Testis (tissue), 2 donors: ENCODE data around the gene CAMK2G.

ENCODE experiments used
- POLR2A ChIP-seq: fragments of 450-650 bp; IDR thresholded peaks from one replicate; pipeline ENCODE4 v1.6.1; 2017; ENCODE audit warnings: antibody characterized with exemption, mild to moderate bottlenecking, moderate library complexity
- TF ChIP-seq, protein P1 (sequence below), 3 experiments: fragments of 450-650 bp in 2 of 3; fragments of 200-600 bp in 1 of 3; sonication (generic) in 1 of 3; IDR thresholded peaks; one replicate each; pipeline ENCODE4 v1.5.1; 2016 to 2019; ENCODE audit warnings: antibody characterized with exemption in 3 of 3, mild to moderate bottlenecking in 2 of 3, moderate library complexity in 1 of 3

DNA sequence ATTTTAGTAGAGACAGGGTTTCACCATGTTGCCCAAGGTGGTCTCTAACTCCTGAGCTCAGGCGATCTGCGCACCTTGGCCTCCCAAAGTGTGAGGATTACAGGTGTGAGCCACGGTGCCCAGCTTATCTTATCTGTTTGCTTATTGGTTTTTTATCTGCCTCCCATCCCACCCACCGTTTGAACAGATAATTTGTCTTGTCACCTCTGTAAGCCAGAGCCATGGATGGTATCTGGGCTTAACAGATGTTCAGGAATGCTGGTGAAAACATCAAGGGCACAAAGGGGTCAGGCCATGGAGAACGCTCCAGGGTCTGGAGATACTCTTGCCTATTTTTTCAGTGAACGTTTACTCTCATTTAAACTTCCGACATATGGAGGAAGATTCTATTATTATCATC is 51.0 kb downstream of the CAMK2G start:
- TF ChIP-seq, protein P1, sequence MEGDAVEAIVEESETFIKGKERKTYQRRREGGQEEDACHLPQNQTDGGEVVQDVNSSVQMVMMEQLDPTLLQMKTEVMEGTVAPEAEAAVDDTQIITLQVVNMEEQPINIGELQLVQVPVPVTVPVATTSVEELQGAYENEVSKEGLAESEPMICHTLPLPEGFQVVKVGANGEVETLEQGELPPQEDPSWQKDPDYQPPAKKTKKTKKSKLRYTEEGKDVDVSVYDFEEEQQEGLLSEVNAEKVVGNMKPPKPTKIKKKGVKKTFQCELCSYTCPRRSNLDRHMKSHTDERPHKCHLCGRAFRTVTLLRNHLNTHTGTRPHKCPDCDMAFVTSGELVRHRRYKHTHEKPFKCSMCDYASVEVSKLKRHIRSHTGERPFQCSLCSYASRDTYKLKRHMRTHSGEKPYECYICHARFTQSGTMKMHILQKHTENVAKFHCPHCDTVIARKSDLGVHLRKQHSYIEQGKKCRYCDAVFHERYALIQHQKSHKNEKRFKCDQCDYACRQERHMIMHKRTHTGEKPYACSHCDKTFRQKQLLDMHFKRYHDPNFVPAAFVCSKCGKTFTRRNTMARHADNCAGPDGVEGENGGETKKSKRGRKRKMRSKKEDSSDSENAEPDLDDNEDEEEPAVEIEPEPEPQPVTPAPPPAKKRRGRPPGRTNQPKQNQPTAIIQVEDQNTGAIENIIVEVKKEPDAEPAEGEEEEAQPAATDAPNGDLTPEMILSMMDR (IDR thresholded peaks at IDR 0.05): no peak
- TF ChIP-seq POLR2A: no peak
